Activated CD4-positive, alpha-beta memory T cell treated with anti-CD3 and anti-CD28 coated beads for 36 hours (primary cell): Measurements from ENCODE around the gene MAPRE2. TPM values are rescaled to one million over a fixed set of nuclear protein-coding genes. Genes with fewer than 3 reads are reported as not detected.

ENCODE experiments used
- CTCF ChIA-PET: fragments of 350-600 bp; sonication (Branson Sonifier 250); formaldehyde crosslinking; loops from one replicate; lab custom pipeline; 2021; ENCODE audit warnings: antibody characterized with exemption, inconsistent platforms; lab: Charles Lee
- POLR2A ChIA-PET: fragments of 350-600 bp; sonication (Branson Sonifier 250); formaldehyde crosslinking; loops from one replicate; lab custom pipeline; 2021; ENCODE audit warnings: antibody characterized with exemption; lab: Charles Lee
- DNase-seq: peaks from one replicate; pipeline ENCODE4 v3.0.0-alpha.2; 2020
- H3K27ac Mint-ChIP-seq: one replicate; pipeline ENCODE4 v1.8.0; 2021; ENCODE audit warnings: mixed read lengths
- H3K27me3 Mint-ChIP-seq: one replicate; pipeline ENCODE4 v1.8.0; 2021; ENCODE audit warnings: mixed read lengths
- H3K36me3 Mint-ChIP-seq: one replicate; pipeline ENCODE4 v1.8.0; 2021; ENCODE audit warnings: mixed read lengths
- H3K4me1 Mint-ChIP-seq: one replicate; pipeline ENCODE4 v1.8.0; 2021; ENCODE audit warnings: low read depth, mixed read lengths
- H3K4me3 Mint-ChIP-seq: one replicate; pipeline ENCODE4 v1.8.0; 2021; ENCODE audit warnings: mild to moderate bottlenecking, mixed read lengths
- H3K9me3 Mint-ChIP-seq: one replicate; pipeline ENCODE4 v1.8.0; 2021; ENCODE audit warnings: mixed read lengths
- intact Hi-C: fragments of 100-400 bp; cut with micrococcal nuclease; formaldehyde crosslinking; loops from one replicate; pipeline ENCODE4 v1.15.1; 2023
- total RNA-seq, 2 experiments: library from RNA; stranded (reverse); gene quantifications; one replicate each; pipeline ENCODE4 v1.2.3, GENCODE V29; 2021

Gene MAPRE2
- total RNA-seq, 2 experiments from 2014 or later = 46.4 to 46.5 TPM

DNA sequence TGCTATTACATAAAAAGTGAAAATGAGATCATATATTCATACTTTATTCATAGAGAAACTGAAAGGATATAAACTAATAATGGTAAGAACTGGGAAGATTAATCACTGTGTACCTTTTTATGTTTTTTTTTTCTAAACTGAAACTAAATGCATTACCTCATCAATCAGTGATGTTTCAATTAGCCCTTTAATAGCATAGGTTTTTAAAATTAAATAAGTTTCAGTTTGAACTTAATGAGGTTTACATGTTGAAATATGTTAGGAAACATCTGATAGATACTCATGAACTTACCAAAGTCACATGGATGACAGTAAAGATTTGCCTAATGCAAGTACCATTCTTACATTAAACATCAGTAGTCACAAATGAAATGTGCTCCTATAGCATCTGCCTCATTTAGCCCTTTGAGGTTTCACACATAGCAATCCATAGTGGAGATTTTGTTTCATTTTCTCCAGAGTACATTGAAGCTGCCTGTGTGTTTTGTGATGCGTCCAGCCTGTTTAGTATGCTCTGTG is 8.9 kb downstream of the MAPRE2 start:
- POLR2A ChIA-PET = interaction anchor here (0.9 to 1.4 kb wide), 3 partner anchors 9 to 24 kb away, joined by 3 to 4 read pairs (median 4); partner anchors contain the start of gene MAPRE2
- intact Hi-C loops = loop anchor here (1.0 to 2.0 kb wide), 2 partner anchors 8 to 47 kb away; no protein-coding TSS in a partner anchor

DNA sequence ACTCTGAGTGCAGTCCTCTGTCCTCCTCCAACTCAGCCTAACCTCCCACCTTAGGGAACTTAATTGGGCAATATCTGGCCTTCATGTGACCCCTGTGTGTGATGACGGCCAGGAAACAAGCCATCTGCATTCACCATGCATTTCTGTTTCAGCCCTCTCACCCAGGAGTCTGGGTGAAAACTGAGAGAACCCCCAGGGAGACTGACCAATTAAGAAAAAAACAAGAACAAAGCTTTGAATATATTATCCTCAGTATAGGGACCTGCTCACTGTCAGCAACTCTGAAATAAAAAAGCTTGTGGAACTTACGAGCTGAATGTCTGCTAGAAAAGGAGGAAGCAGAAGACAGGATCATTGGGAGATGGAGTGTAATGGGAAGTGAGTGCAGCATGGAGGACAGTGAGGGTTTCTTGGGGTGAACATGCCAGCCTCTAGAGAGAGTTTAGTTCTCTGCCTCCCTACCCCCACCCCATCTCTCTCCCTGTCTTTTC is 9.5 kb downstream of the MAPRE2 start:
- no peak for DNase-seq
- intact Hi-C loops = loop anchor here (1.0 to 2.0 kb wide), 2 partner anchors 8 to 46 kb away; no protein-coding TSS in a partner anchor
- no peaks in the 10 kb centered on the region for H3K9me3 Mint-ChIP-seq
- peaks cover 61% of the 10 kb centered on the region for H3K4me1 Mint-ChIP-seq
- no peaks in the 10 kb centered on the region for H3K27me3 Mint-ChIP-seq
- H3K27ac Mint-ChIP-seq = no peak overlapping the region
- H3K4me3 Mint-ChIP-seq = no peak overlapping the region
- H3K36me3 Mint-ChIP-seq = peaks cover 5% of the 10 kb centered on the region
- POLR2A ChIA-PET = interaction anchor here (0.9 to 1.4 kb wide), 3 partner anchors 8 to 23 kb away, joined by 4 to 5 read pairs (median 4); partner anchors contain the start of gene MAPRE2
- CTCF ChIA-PET = interaction anchor here (1.4 kb wide), 1 partner anchor 21 kb away, joined by 6 read pairs; no protein-coding TSS in a partner anchor

More for the DNA sequence above, 8.9 kb downstream of the MAPRE2 start:
- Mint-ChIP-seq H3K36me3 (peaks cover 5% of the 10 kb centered on the region), H3K4me3 (no peak overlapping the region), H3K27ac (no peak overlapping the region), H3K27me3 (no peaks in the 10 kb centered on the region), H3K4me1 (peaks cover 66% of the 10 kb centered on the region), H3K9me3 (no peaks in the 10 kb centered on the region)
- no peak for DNase-seq
- CTCF ChIA-PET = interaction anchor here (1.4 kb wide), 1 partner anchor 20 kb away, joined by 6 read pairs; no protein-coding TSS in a partner anchor

DNA sequence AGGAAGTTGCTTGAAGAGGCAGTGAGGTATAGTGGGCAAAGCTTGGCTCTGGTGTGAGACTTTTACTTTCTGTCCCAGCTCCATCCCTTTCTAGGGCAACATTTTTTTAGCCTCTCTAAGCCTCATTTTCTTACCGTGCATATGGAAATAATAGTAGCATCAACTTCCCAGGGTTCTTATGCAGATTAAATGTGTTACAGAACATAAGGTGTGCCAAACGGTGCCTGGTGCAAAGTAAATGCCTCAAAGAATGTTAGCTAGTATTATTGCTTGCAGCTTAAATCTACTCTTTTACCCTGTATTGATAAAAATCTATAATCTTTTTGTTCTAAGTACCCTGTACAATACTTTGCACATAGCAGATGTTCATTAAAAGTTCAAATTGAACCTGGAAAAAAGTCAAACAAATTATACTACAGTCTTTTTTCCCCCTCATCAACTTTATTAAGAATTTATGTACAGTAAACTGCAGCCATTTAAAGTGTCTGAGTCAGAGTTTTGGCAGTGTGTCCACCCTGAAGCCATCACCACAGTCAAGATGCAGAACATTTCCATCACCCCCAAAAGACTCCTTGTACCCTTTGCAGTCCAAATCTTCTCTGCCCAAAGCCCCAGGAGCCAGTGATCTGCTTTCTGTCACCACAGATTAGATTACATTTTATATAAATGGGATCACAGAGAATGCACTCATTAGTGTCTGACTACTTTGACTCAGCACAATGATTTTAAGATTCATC is 10.6 kb downstream of the MAPRE2 start:
- intact Hi-C loops = loop anchor here (2.0 kb wide), 1 partner anchor 45 kb away; no protein-coding TSS in a partner anchor
- Mint-ChIP-seq H3K27me3 (no peaks in the 10 kb centered on the region), H3K27ac (no peak overlapping the region), H3K36me3 (peaks cover 5% of the 10 kb centered on the region), H3K9me3 (no peaks in the 10 kb centered on the region), H3K4me1 (peaks cover 52% of the 10 kb centered on the region), H3K4me3 (no peak overlapping the region)
- ChIA-PET POLR2A (interaction anchor here (1.4 kb wide), 2 partner anchors 10 to 11 kb away, joined by 4 to 5 read pairs; partner anchors contain the start of gene MAPRE2), CTCF (interaction anchor here (0.6 kb wide), 1 partner anchor 46 kb away, joined by 3 read pairs; no protein-coding TSS in a partner anchor)
- no peak for DNase-seq

DNA sequence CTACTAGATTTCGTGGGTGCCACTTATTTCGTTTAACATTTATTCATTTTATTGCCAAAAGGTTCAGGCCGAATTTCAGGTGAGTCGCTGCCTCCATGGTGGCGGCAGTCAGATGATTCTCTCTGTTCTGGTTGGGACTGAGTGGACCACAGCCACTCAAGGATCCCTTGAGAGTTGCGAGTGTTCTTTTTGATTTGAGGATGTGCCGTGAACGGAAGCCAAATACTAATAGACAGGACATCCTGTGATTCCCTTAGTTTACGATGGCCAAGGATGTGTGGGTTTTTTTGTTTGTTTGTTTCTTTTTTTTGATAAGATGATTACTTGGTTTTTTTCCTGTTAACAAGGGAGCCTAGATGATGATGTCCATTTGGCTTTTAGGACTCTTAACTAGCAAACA is 13.2 kb downstream of the MAPRE2 start:
- H3K4me3 Mint-ChIP-seq = no peak overlapping the region
- H3K27me3 Mint-ChIP-seq = no peaks in the 10 kb centered on the region
- H3K27ac Mint-ChIP-seq = no peak overlapping the region
- no peaks in the 10 kb centered on the region for H3K9me3 Mint-ChIP-seq
- H3K4me1 Mint-ChIP-seq = peaks cover 41% of the 10 kb centered on the region
- no peak for DNase-seq
- peaks cover under 1% of the 10 kb centered on the region for H3K36me3 Mint-ChIP-seq
- ChIA-PET POLR2A (no interaction called here), CTCF (no interaction called here)
- intact Hi-C loops = no loop called here

DNA sequence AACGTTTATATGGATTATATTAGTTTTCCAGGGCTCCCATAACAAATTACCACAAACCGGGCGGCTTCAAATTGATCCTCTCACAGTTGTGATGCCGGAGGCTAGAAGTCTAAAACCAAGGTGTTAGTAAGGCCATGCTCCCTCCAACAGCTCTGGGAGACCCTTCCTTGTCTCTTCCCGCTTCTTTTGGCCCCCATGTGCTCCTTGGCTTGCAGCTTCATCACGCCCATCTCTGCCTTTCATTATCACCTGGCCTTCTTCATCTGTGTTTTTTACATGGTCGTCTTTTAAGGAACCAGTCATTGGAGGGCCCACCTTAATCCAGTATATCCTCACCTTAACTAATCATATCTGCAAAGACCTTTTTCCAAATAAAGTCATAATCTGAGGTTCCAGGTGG is 13.9 kb downstream of the MAPRE2 start:
- no peak for DNase-seq
- no peak overlapping the region for H3K27ac Mint-ChIP-seq
- ChIA-PET POLR2A (no interaction called here), CTCF (no interaction called here)
- H3K36me3 Mint-ChIP-seq = peaks cover 3% of the 10 kb centered on the region
- H3K27me3 Mint-ChIP-seq = no peaks in the 10 kb centered on the region
- intact Hi-C loops = no loop called here
- H3K4me3 Mint-ChIP-seq = no peak overlapping the region
- peaks cover 43% of the 10 kb centered on the region for H3K4me1 Mint-ChIP-seq
- no peaks in the 10 kb centered on the region for H3K9me3 Mint-ChIP-seq

DNA sequence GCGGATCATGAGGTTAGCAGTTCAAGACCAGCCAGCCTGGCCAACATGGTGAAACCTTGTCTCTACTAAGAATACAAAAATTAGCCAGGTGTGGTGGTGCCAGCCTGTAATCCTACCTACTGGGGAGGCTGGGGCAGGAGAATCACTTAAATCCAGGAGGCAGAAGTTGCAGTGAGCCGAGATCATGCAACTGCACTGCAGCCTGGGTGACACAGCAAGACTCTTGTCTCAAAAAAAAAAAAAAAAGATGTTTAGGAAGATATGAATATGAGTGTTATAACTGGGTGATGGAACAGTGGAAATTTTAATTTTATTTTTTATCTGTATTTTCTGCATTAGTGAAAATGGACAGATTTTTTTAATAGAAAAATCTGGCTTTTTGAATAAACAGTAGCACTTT is 14.5 kb downstream of the MAPRE2 start:
- Mint-ChIP-seq H3K36me3 (peaks cover 3% of the 10 kb centered on the region), H3K27ac (no peak overlapping the region), H3K9me3 (no peaks in the 10 kb centered on the region), H3K4me3 (no peak overlapping the region), H3K27me3 (no peaks in the 10 kb centered on the region), H3K4me1 (peaks cover 38% of the 10 kb centered on the region)
- POLR2A ChIA-PET = no interaction called here
- intact Hi-C loops = no loop called here
- CTCF ChIA-PET = no interaction called here
- DNase-seq = no peak

DNA sequence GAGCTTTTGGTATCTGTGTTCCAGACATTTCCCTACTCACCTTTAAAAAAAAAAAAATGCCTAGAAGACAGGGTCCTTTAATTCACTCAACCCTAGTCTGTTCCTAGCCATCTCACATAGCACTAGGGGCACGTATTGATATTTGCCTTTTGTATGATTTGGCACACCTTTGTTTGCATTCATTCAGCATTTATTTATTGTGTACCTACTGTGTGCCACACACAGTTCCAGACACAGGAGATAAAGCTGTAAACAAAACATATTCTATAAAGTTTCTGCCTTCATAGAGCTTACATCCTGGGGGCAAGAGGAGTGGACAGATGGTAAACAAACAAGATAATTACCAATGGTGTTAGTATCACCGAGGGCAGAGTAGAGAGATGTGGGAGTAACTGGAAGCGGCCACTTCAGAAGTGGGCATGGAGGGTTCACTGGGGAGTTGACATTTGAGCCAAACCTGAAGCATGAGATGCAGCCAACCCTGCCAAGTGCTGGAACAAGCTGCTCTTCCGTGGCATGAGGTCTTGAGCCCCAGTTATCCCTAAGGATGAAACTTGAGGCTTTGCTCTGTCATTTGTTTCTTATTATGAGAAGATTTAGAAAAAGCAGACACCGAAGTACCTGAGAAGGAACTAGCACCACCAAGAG is 18.2 kb downstream of the MAPRE2 start:
- no peak for DNase-seq
- H3K27me3 Mint-ChIP-seq = no peaks in the 10 kb centered on the region
- no peak overlapping the region for H3K27ac Mint-ChIP-seq
- POLR2A ChIA-PET = interaction anchor here (0.5 kb wide), 1 partner anchor 170 kb away, joined by 3 read pairs; no protein-coding TSS in a partner anchor
- H3K9me3 Mint-ChIP-seq = no peaks in the 10 kb centered on the region
- CTCF ChIA-PET = no interaction called here
- intact Hi-C loops = no loop called here
- H3K36me3 Mint-ChIP-seq = peaks cover 3% of the 10 kb centered on the region
- H3K4me3 Mint-ChIP-seq = no peak overlapping the region
- H3K4me1 Mint-ChIP-seq = peaks cover 30% of the 10 kb centered on the region

DNA sequence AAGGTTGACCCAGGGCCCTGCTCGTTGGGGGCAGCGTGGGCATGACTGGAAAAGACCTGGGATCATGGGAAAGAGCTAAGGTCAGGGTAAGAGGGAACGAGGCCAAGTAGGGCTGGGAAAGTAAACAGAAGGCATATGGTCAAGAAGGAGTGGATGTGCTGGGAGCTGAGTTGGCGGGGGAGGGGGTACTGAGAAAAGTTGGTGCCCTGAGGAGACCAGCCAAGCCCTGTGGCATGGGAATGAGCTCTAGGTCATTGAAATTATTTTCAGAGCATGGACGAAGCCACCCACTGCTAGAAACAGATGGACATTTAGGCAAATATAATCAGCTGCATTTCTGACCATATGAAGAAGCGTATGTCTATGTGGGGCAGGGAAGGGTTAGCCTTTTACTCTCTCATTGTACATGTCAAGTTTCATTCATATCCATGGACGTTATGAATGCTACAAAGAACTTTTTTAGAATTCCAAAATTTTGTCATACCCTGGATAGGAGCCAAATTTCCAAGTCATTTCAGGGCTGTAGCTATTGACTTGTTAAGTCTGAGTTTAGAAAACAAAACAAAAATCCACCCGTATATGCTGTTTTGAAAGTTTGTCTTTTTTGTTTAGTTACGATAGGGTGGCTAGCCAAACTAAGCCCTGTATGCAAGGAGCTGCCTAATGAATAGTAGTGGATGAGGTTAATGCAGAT is 19.1 kb downstream of the MAPRE2 start:
- intact Hi-C loops = no loop called here
- Mint-ChIP-seq H3K36me3 (peaks cover 3% of the 10 kb centered on the region), H3K4me1 (peaks cover 28% of the 10 kb centered on the region), H3K27me3 (no peaks in the 10 kb centered on the region), H3K9me3 (no peaks in the 10 kb centered on the region), H3K27ac (no peak overlapping the region), H3K4me3 (no peak overlapping the region)
- ChIA-PET CTCF (no interaction called here), POLR2A (interaction anchor here (0.5 kb wide), 1 partner anchor 169 kb away, joined by 3 read pairs; no protein-coding TSS in a partner anchor)
- no peak for DNase-seq

DNA sequence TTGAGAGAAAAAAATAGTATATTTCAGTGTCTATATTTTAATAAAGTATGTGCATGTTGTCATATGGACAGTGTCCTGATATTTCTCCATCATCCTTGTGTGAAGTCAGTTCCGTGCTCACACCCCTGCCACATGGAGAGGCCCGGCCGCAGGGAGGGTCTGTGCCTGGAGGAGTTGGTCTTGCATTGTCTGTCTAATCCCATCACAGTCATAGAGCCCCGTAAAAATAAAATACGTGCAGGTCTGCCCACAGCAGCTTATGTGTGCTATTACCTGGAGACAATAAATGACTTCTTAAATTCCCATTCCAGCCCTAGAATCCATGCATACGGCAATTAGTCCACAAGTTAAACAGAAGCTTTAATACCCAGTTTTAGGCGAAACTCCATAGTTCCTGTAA is 20.1 kb downstream of the MAPRE2 start:
- H3K27ac Mint-ChIP-seq = no peak overlapping the region
- DNase-seq = no peak
- no peak overlapping the region for H3K4me3 Mint-ChIP-seq
- H3K9me3 Mint-ChIP-seq = no peaks in the 10 kb centered on the region
- ChIA-PET CTCF (no interaction called here), POLR2A (no interaction called here)
- H3K36me3 Mint-ChIP-seq = peaks cover 3% of the 10 kb centered on the region
- H3K4me1 Mint-ChIP-seq = peaks cover 33% of the 10 kb centered on the region
- intact Hi-C loops = no loop called here
- no peaks in the 10 kb centered on the region for H3K27me3 Mint-ChIP-seq

DNA sequence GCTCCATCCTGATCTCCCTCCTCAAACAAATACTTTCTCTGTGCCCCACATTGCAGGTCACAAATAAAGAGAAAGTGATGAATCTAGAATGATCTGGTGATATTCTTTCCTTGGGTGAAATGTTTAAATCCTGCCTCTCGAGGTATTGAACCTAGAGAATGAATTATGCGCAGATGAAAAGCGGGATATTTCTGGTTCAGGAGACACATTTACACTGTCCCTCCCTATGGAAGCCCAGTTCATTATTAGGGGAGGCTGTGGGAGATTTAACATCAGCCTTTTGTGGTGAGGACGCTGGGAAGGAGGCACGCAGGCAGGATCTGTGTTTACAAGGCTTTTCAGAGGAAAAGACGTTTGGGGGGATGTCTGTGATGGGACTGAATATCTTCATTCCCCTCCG is 20.6 kb downstream of the MAPRE2 start:
- H3K4me3 Mint-ChIP-seq = no peak overlapping the region
- H3K36me3 Mint-ChIP-seq = peaks cover 3% of the 10 kb centered on the region
- intact Hi-C loops = no loop called here
- ChIA-PET POLR2A (no interaction called here), CTCF (no interaction called here)
- H3K4me1 Mint-ChIP-seq = peaks cover 35% of the 10 kb centered on the region
- H3K9me3 Mint-ChIP-seq = no peaks in the 10 kb centered on the region
- H3K27me3 Mint-ChIP-seq = no peaks in the 10 kb centered on the region
- H3K27ac Mint-ChIP-seq = no peak overlapping the region
- no peak for DNase-seq

DNA sequence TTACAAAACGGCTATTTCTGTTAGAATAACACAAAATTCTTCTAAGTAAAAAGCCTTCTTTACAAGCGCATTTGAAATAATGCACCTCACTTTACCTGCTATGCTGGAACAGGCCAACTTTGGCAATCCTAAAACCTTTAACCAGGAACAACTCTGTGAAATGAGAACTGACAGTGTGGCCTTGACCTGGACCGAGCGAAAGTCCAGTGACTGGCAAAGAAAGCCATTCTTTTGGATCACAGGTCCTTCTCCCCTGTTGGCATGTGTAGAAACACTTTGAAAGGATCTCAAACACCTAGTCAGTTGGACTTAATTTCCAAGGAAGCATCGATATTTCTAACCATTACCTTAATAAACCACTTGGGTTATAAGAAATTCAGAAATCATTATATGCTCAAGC is 21.2 kb downstream of the MAPRE2 start:
- intact Hi-C loops = no loop called here
- peaks cover 33% of the 10 kb centered on the region for H3K4me1 Mint-ChIP-seq
- CTCF ChIA-PET = no interaction called here

More for the DNA sequence above, 21.2 kb downstream of the MAPRE2 start:
- Mint-ChIP-seq H3K9me3 (no peaks in the 10 kb centered on the region), H3K4me3 (no peak overlapping the region), H3K27ac (no peak overlapping the region), H3K27me3 (no peaks in the 10 kb centered on the region), H3K36me3 (peaks cover 3% of the 10 kb centered on the region)
- no peak for DNase-seq
- POLR2A ChIA-PET = no interaction called here
